HEK293T (cell line): ENCODE results near the gene SMG6.

Source experiments
- CTCF ChIA-PET: fragments of 350-600 bp; formaldehyde crosslinking; extraction: SDS; loops from one replicate; lab custom pipeline; 2021; ENCODE audit warnings: antibody characterized with exemption, inconsistent platforms; lab: Yijun Ruan, JAX
- POLR2A ChIA-PET: fragments of 350-600 bp; formaldehyde crosslinking; extraction: SDS; loops from one replicate; lab custom pipeline; 2020; ENCODE audit warnings: antibody characterized with exemption, inconsistent platforms; lab: Yijun Ruan, JAX
- DNase-seq: peaks from one replicate; pipeline ENCODE4 v3.0.0; 2012; ENCODE audit warnings: mixed read lengths; ENCODE audit errors: extremely low spot score
- ARNT ChIP-seq: fragments of 450-650 bp; IDR thresholded peaks from 2 replicates; pipeline ENCODE4 v1.6.1; 2017; ENCODE audit warnings: mild to moderate bottlenecking
- BHLHE40 ChIP-seq: fragments of 450-650 bp; IDR thresholded peaks from 2 replicates; pipeline ENCODE4 v1.6.1; 2016; ENCODE audit warnings: mild to moderate bottlenecking, moderate library complexity, borderline replicate concordance
- CTBP1 ChIP-seq: fragments of 450-650 bp; IDR thresholded peaks from 2 replicates; pipeline ENCODE4 v1.6.1; 2016; ENCODE audit warnings: borderline replicate concordance
- ELF4 ChIP-seq: fragments of 450-650 bp; IDR thresholded peaks from 2 replicates; pipeline ENCODE4 v1.6.1; 2017; ENCODE audit warnings: antibody characterized with exemption
- FOXA1 ChIP-seq: fragments of 450-650 bp; IDR thresholded peaks from 2 replicates; pipeline ENCODE4 v1.6.1; 2016; ENCODE audit warnings: mild to moderate bottlenecking
- FOXK2 ChIP-seq: fragments of 450-650 bp; IDR thresholded peaks from 2 replicates; pipeline ENCODE4 v1.6.1; 2016; ENCODE audit warnings: mild to moderate bottlenecking
- FOXM1 ChIP-seq: fragments of 450-650 bp; IDR thresholded peaks from 2 replicates; pipeline ENCODE4 v1.6.1; 2017; ENCODE audit warnings: mild to moderate bottlenecking, borderline replicate concordance
- HDGF ChIP-seq: fragments of 450-650 bp; IDR thresholded peaks from 2 replicates; pipeline ENCODE4 v1.6.1; 2017; ENCODE audit warnings: antibody characterized with exemption, borderline replicate concordance
- L3MBTL2 ChIP-seq: fragments of 450-650 bp; conservative IDR thresholded peaks from 2 replicates; pipeline ENCODE4 v1.6.1; 2016; ENCODE audit warnings: mild to moderate bottlenecking
- LEF1 ChIP-seq: fragments of 450-650 bp; IDR thresholded peaks from 2 replicates; pipeline ENCODE4 v1.6.1; 2017; ENCODE audit warnings: mild to moderate bottlenecking, borderline replicate concordance
- NFRKB ChIP-seq: fragments of 450-650 bp; IDR thresholded peaks from 2 replicates; pipeline ENCODE4 v1.6.1; 2016; ENCODE audit warnings: mild to moderate bottlenecking, moderate library complexity
- PKNOX1 ChIP-seq: fragments of 450-650 bp; IDR thresholded peaks from 2 replicates; pipeline ENCODE4 v1.6.1; 2016
- SP1 ChIP-seq: fragments of 450-650 bp; IDR thresholded peaks from 2 replicates; pipeline ENCODE4 v1.6.1; 2017
- SUZ12 ChIP-seq: fragments of 450-650 bp; IDR thresholded peaks from 2 replicates; pipeline ENCODE4 v1.6.1; 2016; ENCODE audit warnings: mild to moderate bottlenecking
- TARDBP ChIP-seq: fragments of 450-650 bp; IDR thresholded peaks from 2 replicates; pipeline ENCODE4 v1.6.1; 2016
- ZNF384 ChIP-seq: fragments of 450-650 bp; IDR thresholded peaks from 2 replicates; pipeline ENCODE4 v1.6.1; 2016

SMG6 gene

GRCh38 chr17:2060385-2060658 is 243.3 kb downstream of the SMG6 start:
- DNase-seq, result no peak
- TF ChIP-seq ARNT (no peak), L3MBTL2 (no peak), FOXA1 (no peak), HDGF (no peak), PKNOX1 (no peak), ELF4 (no peak), ZNF384 (no peak)
- POLR2A ChIA-PET, result no interaction called here
- CTCF ChIA-PET, result no interaction called here

GRCh38 chr17:2059547-2060384 is 243.8 kb downstream of the SMG6 start:
- POLR2A ChIA-PET, result no interaction called here

GRCh38 chr17:2058586-2059546 is 244.7 kb downstream of the SMG6 start:
- TF ChIP-seq FOXM1 (no peak), BHLHE40 (no peak), FOXA1 (no peak), LEF1 (no peak), NFRKB (no peak), SP1 (no peak), FOXK2 (no peak), ELF4 (no peak), ZNF384 (no peak), ARNT (no peak), TARDBP (no peak), L3MBTL2 (no peak), PKNOX1 (no peak), HDGF (no peak), CTBP1 (no peak)
- DNase-seq, result peak; percentile 24
- CTCF ChIA-PET, result interaction anchor here (0.6 to 1.8 kb wide), 4 partner anchors 35 to 186 kb away, joined by 3 to 8 read pairs (median 3); no protein-coding TSS in a partner anchor
- POLR2A ChIA-PET, result no interaction called here

More at GRCh38 chr17:2059547-2060384, 243.8 kb downstream of the SMG6 start:
- CTCF ChIA-PET, result interaction anchor here (1.6 kb wide), 1 partner anchor 185 kb away, joined by 8 read pairs; no protein-coding TSS in a partner anchor
- TF ChIP-seq FOXA1, result no peak
- TF ChIP-seq L3MBTL2, result no peak
- TF ChIP-seq PKNOX1, result no peak
- no peak for TF ChIP-seq BHLHE40
- no peak for TF ChIP-seq ARNT
- no peak for TF ChIP-seq FOXK2
- no peak for TF ChIP-seq LEF1
- no peak for TF ChIP-seq HDGF
- TF ChIP-seq NFRKB, result no peak
- no peak for TF ChIP-seq CTBP1
- no peak for TF ChIP-seq ZNF384
- no peak for TF ChIP-seq SP1
- TF ChIP-seq ELF4, result no peak
- TF ChIP-seq SUZ12, result no peak
- DNase-seq, result no peak

- no peak for DNase-seq
- TF ChIP-seq L3MBTL2 (no peak), FOXM1 (no peak), NFRKB (no peak), CTBP1 (no peak), FOXA1 (no peak), HDGF (no peak), PKNOX1 (no peak), BHLHE40 (no peak), ARNT (no peak), ZNF384 (no peak), SUZ12 (no peak), TARDBP (no peak), FOXK2 (no peak), LEF1 (no peak)
- ChIA-PET POLR2A (no interaction called here), CTCF (interaction anchor here (0.6 to 1.8 kb wide), 4 partner anchors 35 to 187 kb away, joined by 3 to 8 read pairs (median 3); no protein-coding TSS in a partner anchor)
These were observed 245.6 kb downstream of the SMG6 start for GRCh38 chr17:2057760-2058585.
